OCI-LY7 (cell line): ENCODE results near the gene PRPF40A. TPM values are rescaled to one million over a fixed set of nuclear protein-coding genes. Genes with fewer than 3 reads are reported as not detected.
"Not testable (repeated sequence)": the region's sequence is repeated elsewhere in the genome, so short reads cannot be mapped to it uniquely, and the experiment has no call there.

Experiments used
- BruUV-seq: library from RNA; stranded (reverse); fragments of 400-500 nt; replicated peaks from 2 replicates; lab custom pipeline; 2021; lab: Mats Ljungman, UMichigan
- CTCF ChIA-PET: fragments of 300-600 bp; sonication (Branson Sonifier 250); formaldehyde crosslinking; loops from one replicate; lab custom pipeline; 2022; ENCODE audit warnings: antibody characterized with exemption; ENCODE audit not compliant: unreplicated experiment; lab: Charles Lee
- POLR2A ChIA-PET: fragments of 300-600 bp; sonication (Branson Sonifier 250); formaldehyde crosslinking; loops from one replicate; lab custom pipeline; 2022; ENCODE audit warnings: antibody characterized with exemption; lab: Charles Lee
- DNase-seq: peaks from one replicate; pipeline ENCODE4 v3.0.0-alpha.2; 2015; ENCODE audit warnings: low spot score
- H2AFZ ChIP-seq: fragments of 200-600 bp; sonication (generic), shearing (Covaris generic); 2 replicates; pipeline ENCODE4 v1.6.1; 2014; ENCODE audit warnings: mild to moderate bottlenecking, antibody characterized with exemption, low read length, moderate library complexity
- H3K27ac ChIP-seq: fragments of 200-600 bp; sonication (generic); 2 replicates; pipeline ENCODE4 v1.5.1; 2014; ENCODE audit warnings: mixed run types, low read depth, mild to moderate bottlenecking, moderate library complexity, low read length, inconsistent platforms; ENCODE audit not compliant: poor library complexity, severe bottlenecking
- H3K36me3 ChIP-seq: fragments of 200-600 bp; sonication (generic); 2 replicates; pipeline ENCODE4 v1.6.1; 2014; ENCODE audit warnings: mild to moderate bottlenecking, antibody characterized with exemption, low read length, moderate library complexity, mixed read lengths; ENCODE audit not compliant: insufficient read depth
- H3K4me1 ChIP-seq: fragments of 200-600 bp; sonication (generic); 2 replicates; pipeline ENCODE4 v1.5.1; 2014; ENCODE audit warnings: mild to moderate bottlenecking, low read length; ENCODE audit not compliant: insufficient read depth, poor library complexity, severe bottlenecking
- H3K4me2 ChIP-seq: fragments of 200-600 bp; sonication (generic); 2 replicates; pipeline ENCODE4 v1.6.1; 2014; ENCODE audit warnings: mild to moderate bottlenecking, low read length
- H3K4me3 ChIP-seq: fragments of 200-600 bp; sonication (generic); 2 replicates; pipeline ENCODE4 v1.5.1; 2014; ENCODE audit warnings: mild to moderate bottlenecking, low read depth, low read length; ENCODE audit not compliant: poor library complexity, severe bottlenecking
- H3K79me2 ChIP-seq: fragments of 200-600 bp; sonication (generic); 2 replicates; pipeline ENCODE4 v1.6.1; 2016; ENCODE audit warnings: low read depth, mild to moderate bottlenecking, low read length, moderate library complexity, mixed read lengths; ENCODE audit not compliant: insufficient read depth
- H3K9me2 ChIP-seq: fragments of 200-600 bp; sonication (generic); 2 replicates; pipeline ENCODE4 v1.6.1; 2016; ENCODE audit warnings: mild to moderate bottlenecking, low read length, mixed read lengths; ENCODE audit not compliant: insufficient read depth
- H3K9me3 ChIP-seq: fragments of 200-600 bp; sonication (generic); 2 replicates; pipeline ENCODE4 v1.6.1; 2014; ENCODE audit warnings: mild to moderate bottlenecking, mixed run types, low read length, mixed read lengths
- H4K20me1 ChIP-seq: fragments of 200-600 bp; sonication (generic); 2 replicates; pipeline ENCODE4 v1.6.1; 2014; ENCODE audit warnings: mild to moderate bottlenecking, antibody characterized with exemption, low read length, moderate library complexity, mixed read lengths; ENCODE audit not compliant: insufficient read depth
- EZH2phosphoT487 ChIP-seq: fragments of 200-600 bp; sonication (generic); IDR thresholded peaks from 2 replicates; pipeline ENCODE4 v1.6.1; 2018; ENCODE audit warnings: low read depth, borderline replicate concordance, mild to moderate bottlenecking, mixed run types, antibody characterized with exemption, low read length, moderate library complexity, mixed read lengths
- intact Hi-C: fragments of 100-400 bp; cut with micrococcal nuclease; formaldehyde crosslinking; loops from one replicate; pipeline ENCODE4 v1.10.0; 2022; ENCODE audit not compliant: unreplicated experiment
- total RNA-seq, 2 experiments: library from RNA; depleted of rRNA in 1 of 2; stranded (reverse); fragments of >200 nt in 1 of 2; shearing (Covaris generic) in 1 of 2; gene quantifications; 2 replicates each; pipeline ENCODE4 v1.2.3, GENCODE V29; 2014 to 2022
- TF ChIP-seq, protein P1 (sequence below): fragments of 200-600 bp; sonication (generic); conservative IDR thresholded peaks from 2 replicates; pipeline ENCODE4 v1.5.1; 2014; ENCODE audit warnings: mild to moderate bottlenecking, antibody characterized with exemption, low read length, moderate library complexity, mixed read lengths

PRPF40A gene
- total RNA-seq, 2 experiments from 2014 or later: 156 to 177 TPM

- Histone ChIP-seq H3K4me3 (no peak overlapping the region), H3K9me2 (no peaks in the 10 kb centered on the region), H3K9me3 (peaks cover 12% of the 10 kb centered on the region; the same call in 1 of the 2 replicates), H3K4me2 (no peak overlapping the region), H3K4me1 (no peaks in the 10 kb centered on the region), H2AFZ (no peak overlapping the region), H4K20me1 (0 out of 2 replicates have a peak, but pooled peaks cover 4% of the 10 kb centered on the region), H3K79me2 (peaks cover 51% of the 10 kb centered on the region; the same call in 1 of the 2 replicates), H3K36me3 (peaks cover 93% of the 10 kb centered on the region), H3K27ac (no peak overlapping the region)
- no TSS peak for BruUV-seq
- TF ChIP-seq EZH2phosphoT487: no peak
- TF ChIP-seq, protein P1, sequence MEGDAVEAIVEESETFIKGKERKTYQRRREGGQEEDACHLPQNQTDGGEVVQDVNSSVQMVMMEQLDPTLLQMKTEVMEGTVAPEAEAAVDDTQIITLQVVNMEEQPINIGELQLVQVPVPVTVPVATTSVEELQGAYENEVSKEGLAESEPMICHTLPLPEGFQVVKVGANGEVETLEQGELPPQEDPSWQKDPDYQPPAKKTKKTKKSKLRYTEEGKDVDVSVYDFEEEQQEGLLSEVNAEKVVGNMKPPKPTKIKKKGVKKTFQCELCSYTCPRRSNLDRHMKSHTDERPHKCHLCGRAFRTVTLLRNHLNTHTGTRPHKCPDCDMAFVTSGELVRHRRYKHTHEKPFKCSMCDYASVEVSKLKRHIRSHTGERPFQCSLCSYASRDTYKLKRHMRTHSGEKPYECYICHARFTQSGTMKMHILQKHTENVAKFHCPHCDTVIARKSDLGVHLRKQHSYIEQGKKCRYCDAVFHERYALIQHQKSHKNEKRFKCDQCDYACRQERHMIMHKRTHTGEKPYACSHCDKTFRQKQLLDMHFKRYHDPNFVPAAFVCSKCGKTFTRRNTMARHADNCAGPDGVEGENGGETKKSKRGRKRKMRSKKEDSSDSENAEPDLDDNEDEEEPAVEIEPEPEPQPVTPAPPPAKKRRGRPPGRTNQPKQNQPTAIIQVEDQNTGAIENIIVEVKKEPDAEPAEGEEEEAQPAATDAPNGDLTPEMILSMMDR: peak; percentile 96
- intact Hi-C loops: no loop called here
- DNase-seq: peak; percentile 70
- ChIA-PET POLR2A (no interaction called here), CTCF (no interaction called here)
Measured at GRCh38 chr2:152740743-152741328, 23.6 kb upstream of the PRPF40A start.

- BruUV-seq, H4K20me1 ChIP-seq, H3K4me3 ChIP-seq, H2AFZ ChIP-seq, H3K9me2 ChIP-seq, H3K4me2 ChIP-seq, H3K27ac ChIP-seq, POLR2A ChIA-PET, H3K4me1 ChIP-seq, intact Hi-C loops, DNase-seq, CTCF ChIA-PET: not testable (repeated sequence)
- Histone ChIP-seq H3K36me3 (peaks cover 94% of the 10 kb centered on the region), H3K79me2 (peaks cover 47% of the 10 kb centered on the region; the same call in 1 of the 2 replicates), H3K9me3 (peaks cover 12% of the 10 kb centered on the region; the same call in 1 of the 2 replicates)
Measured at GRCh38 chr2:152739705-152740104, 22.4 kb upstream of the PRPF40A start.

DNA sequence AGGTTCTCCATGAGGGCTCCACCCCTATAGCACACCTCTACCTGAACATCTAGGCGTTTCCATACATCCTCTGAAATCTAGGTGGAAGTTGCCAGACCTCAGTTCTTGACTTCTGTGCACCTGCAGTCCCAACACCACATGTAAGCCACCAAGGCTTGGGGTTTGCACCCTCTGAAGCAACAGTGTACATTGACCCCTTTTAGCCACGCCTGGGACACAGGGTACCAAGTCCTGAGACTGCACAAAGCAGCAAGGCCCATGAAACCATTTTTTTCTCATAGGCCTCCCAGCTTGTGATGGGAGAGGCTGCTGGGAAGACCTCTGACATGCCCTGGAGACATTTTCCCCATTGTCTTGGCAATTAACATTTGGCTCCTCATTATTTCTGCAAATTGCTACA is 21.2 kb upstream of the PRPF40A start:
- no peak overlapping the region for H3K4me2 ChIP-seq
- H3K9me3 ChIP-seq: peaks cover 12% of the 10 kb centered on the region; the same call in 1 of the 2 replicates
- no peak overlapping the region for H3K27ac ChIP-seq
- H3K4me3 ChIP-seq: no peak overlapping the region
- ChIA-PET POLR2A (no interaction called here), CTCF (interaction anchor here (0.7 kb wide), 1 partner anchor 231 kb away, joined by 3 read pairs; no protein-coding TSS in a partner anchor)
- no peaks in the 10 kb centered on the region for H3K4me1 ChIP-seq
- BruUV-seq: no TSS peak
- intact Hi-C loops: no loop called here
- H2AFZ ChIP-seq: no peak overlapping the region
- no peak for DNase-seq
- TF ChIP-seq, protein P1: no peak
- no peak for TF ChIP-seq EZH2phosphoT487
- H3K9me2 ChIP-seq: no peaks in the 10 kb centered on the region
- H3K36me3 ChIP-seq: peaks cover 95% of the 10 kb centered on the region
- H4K20me1 ChIP-seq: no peaks in the 10 kb centered on the region
- H3K79me2 ChIP-seq: peaks cover 42% of the 10 kb centered on the region; the same call in 1 of the 2 replicates

GRCh38 chr2:152737509-152737908 is 20.2 kb upstream of the PRPF40A start:
- not testable (repeated sequence) for BruUV-seq

More at GRCh38 chr2:152737509-152737908, 20.2 kb upstream of the PRPF40A start:
- H4K20me1 ChIP-seq, H2AFZ ChIP-seq, H3K27ac ChIP-seq, CTCF ChIA-PET, H3K4me1 ChIP-seq, H3K4me3 ChIP-seq, H3K4me2 ChIP-seq, DNase-seq, H3K9me2 ChIP-seq, POLR2A ChIA-PET, intact Hi-C loops: not testable (repeated sequence)
- Histone ChIP-seq H3K9me3 (peaks cover 12% of the 10 kb centered on the region; the same call in 1 of the 2 replicates), H3K79me2 (peaks cover 42% of the 10 kb centered on the region), H3K36me3 (peaks cover 95% of the 10 kb centered on the region)
